RWPE1 (cell line): ENCODE measurements around the gene ACP7.

ENCODE experiments used
- CTCF ChIA-PET: fragments of 350-600 bp; sonication (Branson Sonifier 250); formaldehyde crosslinking; extraction: SDS; loops from one replicate; lab custom pipeline; 2021; lab: Yijun Ruan, JAX
- POLR2A ChIA-PET: fragments of 400-600 bp; formaldehyde crosslinking; extraction: SDS; loops from one replicate; lab custom pipeline; 2020; ENCODE audit warnings: antibody characterized with exemption; ENCODE audit not compliant: low non-redundant PET; lab: Yijun Ruan, JAX
- DNase-seq: peaks from one replicate; pipeline ENCODE4 v3.0.0; 2012; ENCODE audit warnings: low spot score
- H3K27ac ChIP-seq: fragments of 450-650 bp; 2 replicates; pipeline ENCODE4 v1.5.1; 2017
- CTCF ChIP-seq: fragments of 450-650 bp; conservative IDR thresholded peaks from 2 replicates; pipeline ENCODE4 v1.5.1; 2017; ENCODE audit warnings: low read depth, mild to moderate bottlenecking

Gene ACP7

DNA sequence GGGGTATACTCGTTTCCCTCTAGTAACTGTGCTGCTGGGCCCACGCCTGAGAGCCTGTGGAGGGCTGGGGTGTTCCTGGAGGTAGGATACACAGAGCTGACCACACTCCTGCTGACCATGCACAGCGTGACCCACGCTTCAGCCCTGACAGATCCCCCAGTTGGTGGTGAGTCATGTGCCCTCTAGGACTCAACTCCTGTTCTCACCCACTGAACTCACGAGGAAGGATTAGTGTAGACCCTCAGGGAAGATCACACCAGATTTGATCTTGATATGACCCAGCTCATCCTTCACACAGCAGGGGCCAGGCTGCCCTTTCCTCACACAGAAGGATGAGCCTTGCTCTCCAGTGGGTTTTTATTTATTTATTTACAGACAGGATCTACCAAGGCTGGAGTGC, 13.3 kb upstream of the ACP7 start:
- no peak for DNase-seq
- CTCF ChIA-PET, result interaction anchor here (1.3 kb wide), 1 partner anchor 19 kb away, joined by 5 read pairs; no protein-coding TSS in a partner anchor
- TF ChIP-seq CTCF, result no peak
- POLR2A ChIA-PET, result no interaction called here
- peak overlapping the region; percentile 21; the same call in 1 of the 2 replicates for H3K27ac ChIP-seq

DNA sequence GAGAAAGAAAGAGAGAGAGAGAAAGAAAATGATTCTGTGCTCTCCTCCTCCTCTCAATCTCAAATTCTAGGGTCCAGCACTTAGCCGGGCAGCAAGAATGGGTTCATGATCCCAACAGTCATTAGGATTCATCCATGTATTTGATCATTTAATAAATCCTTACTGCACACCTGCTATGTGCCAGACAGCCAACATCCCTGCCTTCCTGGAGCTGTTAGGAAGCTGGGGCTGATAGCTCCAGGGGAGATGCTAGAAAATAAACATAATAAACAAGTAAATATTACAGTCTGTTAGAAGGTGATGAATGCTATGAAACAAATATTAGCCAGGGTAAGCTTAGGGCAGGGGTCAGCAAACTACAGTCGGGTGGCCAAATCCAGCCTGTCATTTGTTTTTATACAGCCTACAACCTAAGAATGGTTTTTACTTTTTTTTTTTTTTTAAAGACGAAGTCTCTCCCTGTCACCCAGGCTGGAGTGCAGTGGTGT, 9.9 kb upstream of the ACP7 start:
- CTCF ChIA-PET, result no interaction called here
- TF ChIP-seq CTCF, result no peak
- DNase-seq, result no peak
- H3K27ac ChIP-seq, result peak overlapping the region; percentile 35; the same call in 1 of the 2 replicates
- POLR2A ChIA-PET, result no interaction called here

DNA sequence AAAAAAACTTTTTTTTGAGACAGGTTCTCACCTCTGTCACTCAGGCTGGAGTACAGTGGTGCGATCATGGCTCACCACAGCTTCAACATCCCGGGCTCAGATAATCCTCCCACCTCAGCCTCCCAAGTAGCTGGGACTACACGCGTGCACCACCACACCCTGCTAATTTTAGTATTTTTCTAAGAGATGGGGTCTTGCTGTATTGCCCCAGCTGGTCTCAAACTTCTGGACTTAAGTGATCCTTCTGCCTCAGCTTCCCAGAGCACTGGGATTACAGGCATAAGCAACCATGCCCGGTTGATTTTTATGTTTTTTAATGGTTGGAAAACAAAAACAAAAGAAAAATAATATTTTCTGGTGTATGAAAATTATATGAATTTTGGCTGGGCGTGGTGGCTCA, 9.2 kb upstream of the ACP7 start:
- POLR2A ChIA-PET, result no interaction called here
- DNase-seq, result no peak
- CTCF ChIA-PET, result no interaction called here
- no peak for TF ChIP-seq CTCF
- peak overlapping the region; percentile 35; the same call in 1 of the 2 replicates for H3K27ac ChIP-seq

- ChIA-PET CTCF (interaction anchor here (0.5 to 0.6 kb wide), 2 partner anchors 45 to 56 kb away, joined by 3 to 4 read pairs; no protein-coding TSS in a partner anchor), POLR2A (interaction anchor here (0.6 kb wide), 1 partner anchor 539 kb away, joined by 3 read pairs; no protein-coding TSS in a partner anchor)
- no peak overlapping the region for H3K27ac ChIP-seq
- no peak for DNase-seq
- no peak for TF ChIP-seq CTCF
Measured at GRCh38 chr19:39077323-39077722, 6.8 kb upstream of the ACP7 start.

- no peak for TF ChIP-seq CTCF
- peak; percentile 81 for DNase-seq
- peak overlapping the region; percentile 59 for H3K27ac ChIP-seq
- CTCF ChIA-PET, result interaction anchor here (0.5 to 2.4 kb wide), 3 partner anchors 27 to 676 kb away, joined by 3 to 9 read pairs (median 4); partner anchors contain the start of gene FAM98C
- POLR2A ChIA-PET, result no interaction called here
Measured at GRCh38 chr19:39078436-39079200, 5.5 kb upstream of the ACP7 start.

DNA sequence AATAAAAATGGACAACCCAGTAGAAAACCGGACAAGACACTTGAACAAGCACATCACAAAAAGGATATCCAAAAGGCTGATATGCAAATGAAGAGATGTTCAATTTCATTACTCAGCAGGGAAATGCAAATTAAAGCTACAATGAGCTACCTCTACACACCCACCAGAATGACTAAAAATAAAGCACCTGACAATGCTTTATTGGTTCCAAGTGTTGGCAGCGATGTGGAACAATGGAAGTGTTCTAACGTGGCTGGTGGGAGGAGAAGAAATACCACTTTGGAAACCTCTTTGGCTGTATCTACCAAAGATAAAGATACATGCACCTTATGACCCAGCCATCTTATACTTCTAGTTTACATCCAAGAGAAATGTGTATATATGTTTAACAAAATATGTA, 3.7 kb upstream of the ACP7 start:
- no peak for DNase-seq
- H3K27ac ChIP-seq, result no peak overlapping the region
- ChIA-PET CTCF (interaction anchor here (0.8 kb wide), 1 partner anchor 11 kb away, joined by 4 read pairs; no protein-coding TSS in a partner anchor), POLR2A (no interaction called here)
- TF ChIP-seq CTCF, result no peak
